Measurements from ENCODE around the gene POC1A.

The POC1A gene

DNA sequence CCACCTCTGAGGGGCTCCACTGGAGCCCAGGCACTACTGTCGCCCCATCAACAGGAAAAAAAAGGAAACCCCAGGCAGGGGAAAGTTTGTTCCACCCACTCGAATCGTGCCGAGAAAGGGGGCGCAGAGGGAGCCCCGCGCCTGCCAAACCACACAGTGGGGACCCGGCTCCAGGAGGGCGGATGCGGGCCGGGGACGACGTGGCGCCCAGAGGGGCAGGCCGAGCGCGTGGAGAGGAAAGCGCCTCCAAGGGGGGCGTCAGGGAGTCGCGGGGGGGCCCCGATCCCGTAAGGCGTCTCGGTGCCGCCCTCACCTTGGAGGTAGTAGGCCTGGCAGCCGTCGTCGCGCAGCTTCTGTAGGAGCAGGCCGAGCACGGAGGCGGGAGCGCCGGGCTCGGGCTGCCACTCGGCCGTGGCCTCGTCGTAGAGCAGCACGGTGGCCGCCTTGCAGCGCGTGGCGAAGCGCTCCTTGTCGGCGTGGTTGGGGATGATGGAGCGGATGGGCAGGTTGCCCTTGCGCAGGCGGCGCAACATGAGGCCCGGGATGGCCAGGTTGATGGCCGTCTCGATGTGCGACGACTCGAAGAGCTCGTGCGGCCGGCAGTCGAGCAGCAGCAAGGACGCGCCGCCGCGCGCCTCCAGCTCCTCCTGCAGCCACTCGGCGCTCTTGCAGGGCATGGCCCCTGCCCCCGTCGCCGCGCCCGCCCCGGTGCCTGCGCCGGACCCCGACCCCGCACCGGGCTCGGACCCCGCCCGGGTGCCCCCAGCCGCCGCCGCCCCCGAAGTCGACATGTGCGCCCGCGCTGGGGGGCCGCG lies 98.5 kb downstream of the POC1A start:
- Histone ChIP-seq H3K27me3 (ENCODE audit: insufficient read depth, low read depth, severe bottlenecking) (no peaks in the 10 kb centered on the region), H3K27ac (peak overlapping the region; percentile 64), H3K36me3 (peaks cover 39% of the 10 kb centered on the region), H3K9me3 (ENCODE audit: severe bottlenecking) (no peaks in the 10 kb centered on the region), H3K4me3 (ENCODE audit: low read depth, low read length) (peak overlapping the region; percentile 73)
- TF ChIP-seq, protein P1, sequence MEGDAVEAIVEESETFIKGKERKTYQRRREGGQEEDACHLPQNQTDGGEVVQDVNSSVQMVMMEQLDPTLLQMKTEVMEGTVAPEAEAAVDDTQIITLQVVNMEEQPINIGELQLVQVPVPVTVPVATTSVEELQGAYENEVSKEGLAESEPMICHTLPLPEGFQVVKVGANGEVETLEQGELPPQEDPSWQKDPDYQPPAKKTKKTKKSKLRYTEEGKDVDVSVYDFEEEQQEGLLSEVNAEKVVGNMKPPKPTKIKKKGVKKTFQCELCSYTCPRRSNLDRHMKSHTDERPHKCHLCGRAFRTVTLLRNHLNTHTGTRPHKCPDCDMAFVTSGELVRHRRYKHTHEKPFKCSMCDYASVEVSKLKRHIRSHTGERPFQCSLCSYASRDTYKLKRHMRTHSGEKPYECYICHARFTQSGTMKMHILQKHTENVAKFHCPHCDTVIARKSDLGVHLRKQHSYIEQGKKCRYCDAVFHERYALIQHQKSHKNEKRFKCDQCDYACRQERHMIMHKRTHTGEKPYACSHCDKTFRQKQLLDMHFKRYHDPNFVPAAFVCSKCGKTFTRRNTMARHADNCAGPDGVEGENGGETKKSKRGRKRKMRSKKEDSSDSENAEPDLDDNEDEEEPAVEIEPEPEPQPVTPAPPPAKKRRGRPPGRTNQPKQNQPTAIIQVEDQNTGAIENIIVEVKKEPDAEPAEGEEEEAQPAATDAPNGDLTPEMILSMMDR (IDR thresholded peaks at IDR 0.05; ENCODE audit: low read depth, low read length), result peak; percentile 53
- DNase-seq, result no peak

DNA sequence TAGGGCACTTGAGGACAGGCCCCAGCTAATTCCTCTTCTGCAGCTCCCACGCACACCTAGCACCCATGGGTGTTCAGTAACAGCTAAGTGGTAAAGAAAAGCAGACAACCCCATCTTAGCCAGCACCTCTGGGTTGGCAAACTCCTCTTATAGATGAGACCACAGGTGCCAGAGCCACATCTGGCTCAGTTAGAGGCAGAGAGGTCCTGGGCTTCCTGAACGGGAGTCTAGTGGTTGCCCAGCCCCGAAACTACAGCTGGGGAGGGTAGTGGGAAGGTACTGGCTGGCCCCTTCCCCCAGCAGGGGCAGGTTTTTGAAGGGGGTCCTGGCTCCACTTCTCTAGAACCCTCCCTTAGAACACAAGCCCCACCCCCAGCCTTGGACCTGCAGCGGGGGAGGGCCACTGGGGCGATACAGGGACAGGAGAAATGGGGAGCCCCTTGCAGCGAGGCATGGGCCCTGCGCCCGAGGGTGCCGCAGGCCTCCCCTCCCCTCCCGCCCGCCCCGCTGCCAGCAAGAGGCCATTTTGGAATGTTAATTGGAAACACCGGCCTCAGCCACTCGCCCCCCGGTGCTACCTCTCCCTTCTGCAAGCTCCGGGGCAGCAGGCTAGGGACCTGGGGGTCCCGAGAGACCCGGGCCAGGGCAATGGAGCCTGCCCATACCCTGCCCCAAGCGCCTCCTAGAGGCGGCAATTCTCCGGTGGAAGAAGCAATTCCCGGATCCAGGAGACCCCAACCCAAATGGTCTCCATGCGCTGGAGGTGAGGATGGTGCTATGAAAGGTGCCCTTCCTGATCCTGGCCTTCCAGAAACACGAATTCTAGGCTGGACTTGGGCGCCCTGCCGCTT lies 99.3 kb downstream of the POC1A start:
- Histone ChIP-seq H3K36me3 (peaks cover 47% of the 10 kb centered on the region), H3K4me3 (ENCODE audit: low read depth, low read length) (peak overlapping the region; percentile 73), H3K27ac (peak overlapping the region; percentile 64), H3K27me3 (ENCODE audit: insufficient read depth, low read depth, severe bottlenecking) (no peaks in the 10 kb centered on the region), H3K9me3 (ENCODE audit: severe bottlenecking) (no peaks in the 10 kb centered on the region)
- no peak for DNase-seq
- TF ChIP-seq, protein P1 (IDR thresholded peaks at IDR 0.05; ENCODE audit: low read depth, low read length), result peak; percentile 60

DNA sequence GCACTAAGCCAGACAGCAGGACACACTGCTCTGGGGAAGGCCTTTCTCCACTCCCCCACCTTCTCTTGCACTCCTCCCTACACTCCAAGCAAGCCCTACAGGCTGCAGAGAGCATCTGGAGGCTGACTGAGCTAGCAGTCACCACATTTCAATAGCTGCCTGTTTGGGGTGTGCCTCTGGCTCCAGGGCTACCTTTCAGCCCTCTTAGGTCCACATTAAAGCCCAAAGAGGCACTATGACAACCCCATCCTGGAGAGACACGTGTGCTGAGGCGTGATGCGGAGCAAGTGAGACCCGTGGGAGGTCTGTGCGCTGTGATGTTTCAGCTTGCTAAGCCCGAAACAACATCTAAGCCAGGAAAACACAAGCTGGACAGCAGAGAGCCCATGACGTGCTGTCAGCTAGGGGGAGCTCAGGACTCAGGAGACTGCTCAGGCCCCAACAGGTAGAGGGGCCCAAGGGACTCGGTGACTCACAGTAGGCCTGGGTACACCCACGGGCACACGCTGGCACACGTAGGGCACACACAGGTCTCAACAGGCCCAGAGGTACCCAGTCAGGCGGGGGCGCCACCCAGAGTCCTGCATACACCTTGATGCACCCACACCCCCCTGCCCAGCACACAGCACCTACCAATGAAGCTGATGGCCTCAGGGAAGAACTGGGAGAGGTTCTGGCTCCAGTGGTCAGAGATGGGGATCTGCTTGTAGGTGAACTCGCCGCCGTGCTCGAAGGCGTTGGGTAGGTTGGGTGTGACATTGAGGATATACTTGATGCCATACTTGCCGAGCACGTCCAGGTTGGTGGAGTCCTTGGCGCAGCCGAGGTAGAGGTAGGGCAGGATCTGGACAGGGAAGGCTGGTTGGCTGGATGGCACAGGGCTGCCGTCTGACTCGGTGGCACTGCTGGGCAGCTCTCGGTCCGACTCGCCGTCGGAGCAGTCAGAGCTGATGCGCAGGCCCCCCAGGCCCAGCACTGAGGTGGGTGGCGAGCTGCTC lies 100.6 kb downstream of the POC1A start:
- peaks cover 60% of the 10 kb centered on the region for H3K36me3 ChIP-seq
- TF ChIP-seq, protein P1 (IDR thresholded peaks at IDR 0.05; ENCODE audit: low read depth, low read length), result peak; percentile 70
- no peak for DNase-seq
- no peak overlapping the region for H3K4me3 ChIP-seq (ENCODE audit: low read depth, low read length)
- no peaks in the 10 kb centered on the region for H3K9me3 ChIP-seq (ENCODE audit: severe bottlenecking)
- H3K27me3 ChIP-seq (ENCODE audit: insufficient read depth, low read depth, severe bottlenecking), result no peaks in the 10 kb centered on the region
- peak overlapping the region; percentile 75 for H3K27ac ChIP-seq

DNA sequence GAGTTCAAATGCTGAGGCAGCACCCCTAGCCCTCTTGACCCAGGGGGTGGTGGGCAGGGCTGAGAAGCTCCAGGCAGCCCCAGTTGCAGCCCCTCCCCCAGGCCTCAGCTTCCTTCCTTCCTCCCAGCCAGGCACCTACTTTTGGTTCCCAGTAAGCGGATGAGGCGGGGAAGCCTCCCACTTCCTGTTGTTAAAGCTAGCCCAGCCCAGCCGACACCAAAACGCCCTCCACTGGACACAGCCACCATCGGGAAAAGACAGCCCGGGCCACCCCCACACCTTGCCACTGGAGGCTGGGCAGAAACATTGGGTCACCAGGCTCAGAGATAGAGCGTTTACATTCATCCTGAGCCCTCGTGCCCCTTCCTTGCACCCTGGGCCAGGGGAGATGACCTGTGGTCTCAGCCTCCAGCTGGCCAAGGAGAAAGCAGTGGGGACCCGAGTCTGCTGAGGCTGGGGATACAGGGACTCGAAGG lies 101.4 kb downstream of the POC1A start:
- TF ChIP-seq, protein P1 (IDR thresholded peaks at IDR 0.05; ENCODE audit: low read depth, low read length), result peak; percentile 73
- Histone ChIP-seq H3K27ac (peak overlapping the region; percentile 75), H3K27me3 (ENCODE audit: insufficient read depth, low read depth, severe bottlenecking) (no peaks in the 10 kb centered on the region), H3K9me3 (ENCODE audit: severe bottlenecking) (no peaks in the 10 kb centered on the region), H3K36me3 (peaks cover 61% of the 10 kb centered on the region), H3K4me3 (ENCODE audit: low read depth, low read length) (no peak overlapping the region)
- peak; percentile 93 for DNase-seq

DNA sequence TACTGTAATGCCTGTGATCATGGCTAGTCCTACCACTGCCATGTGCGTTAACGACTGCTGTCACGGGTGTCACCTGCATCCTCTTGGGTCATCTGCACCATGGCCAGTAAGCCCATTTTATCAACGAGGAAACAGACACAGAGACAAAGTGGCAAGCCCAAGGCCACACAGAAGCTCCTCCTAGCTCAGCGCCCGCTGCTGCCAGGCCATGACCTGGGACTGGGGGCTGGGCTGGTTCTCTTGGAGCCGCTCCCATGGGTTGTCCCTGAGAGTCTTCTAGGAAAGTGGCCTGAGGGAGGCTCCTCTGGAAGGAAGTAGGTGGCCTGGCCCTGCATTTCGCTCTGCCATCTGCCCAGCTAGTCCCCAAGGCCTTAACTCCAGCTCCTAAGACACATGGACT lies 102.8 kb downstream of the POC1A start:
- Histone ChIP-seq H3K9me3 (ENCODE audit: severe bottlenecking) (no peaks in the 10 kb centered on the region), H3K27ac (no peak overlapping the region), H3K36me3 (peaks cover 64% of the 10 kb centered on the region), H3K4me3 (ENCODE audit: low read depth, low read length) (no peak overlapping the region), H3K27me3 (ENCODE audit: insufficient read depth, low read depth, severe bottlenecking) (no peaks in the 10 kb centered on the region)
- no peak for DNase-seq
- TF ChIP-seq, protein P1 (IDR thresholded peaks at IDR 0.05; ENCODE audit: low read depth, low read length), result no peak

Measured in WERI-Rb-1 (cell line).